Measurements from ENCODE around the gene CEND1. TPM values are rescaled to one million over a fixed set of nuclear protein-coding genes. Genes with fewer than 3 reads are reported as not detected.

The CEND1 gene
- total and polyA plus RNA-seq, 2 donors (not counting 3 experiments of a cell fraction or from before 2014, with no cell fraction given), result 0.15 to 0.40 TPM

GRCh38 chr11:778976-779954, 10.6 kb downstream of the CEND1 start:
- DNase-seq (ENCODE audit: low read depth, low spot score), result no peak
- Histone ChIP-seq H3K9me3 (replicated peaks; ENCODE audit: control insufficient read depth, insufficient read depth, low read length) (no peaks in the 10 kb centered on the region), H3K9ac (replicated peaks; ENCODE audit: extremely low read depth, insufficient read depth, low read length) (no peak overlapping the region), H3K36me3 (ENCODE audit: control insufficient read depth in 2 of 2, extremely low read depth in 1 of 2, insufficient read depth in 2 of 2, low read length in 2 of 2) (no peaks in the 10 kb centered on the region), H3K27me3 (ENCODE audit: control insufficient read depth in 2 of 2, insufficient read depth in 2 of 2, low read length in 2 of 2) (no peaks in the 10 kb centered on the region), H4K20me1 (replicated peaks; ENCODE audit: control insufficient read depth, extremely low read depth, insufficient read depth, low read length) (no peaks in the 10 kb centered on the region), H3K9me1 (replicated peaks; ENCODE audit: control insufficient read depth, extremely low read depth, insufficient read depth, low read length) (no peaks in the 10 kb centered on the region), H3K4me1 (ENCODE audit: control insufficient read depth, extremely low read depth, insufficient read depth, low read length) (peaks cover 23% of the 10 kb centered on the region), H3K4me2 (ENCODE audit: insufficient read depth, low read length) (no peak overlapping the region), H3K27ac (ENCODE audit: insufficient read depth, low read depth, low read length) (no peak overlapping the region), H2AFZ (ENCODE audit: low read depth, low read length) (no peak overlapping the region), H3K79me2 (ENCODE audit: control insufficient read depth, insufficient read depth, low read length) (peaks cover 41% of the 10 kb centered on the region), H3K4me3 (replicated peaks in 1 of 3; ENCODE audit: insufficient read depth in 1 of 3, low read depth in 1 of 3, low read length in 3 of 3) (no peak overlapping the region)
- no peak for FAIRE-seq
- dilution Hi-C loops (cut with MboI; ENCODE audit: extremely low pct_ligation_motif_present, low sequenced_read_pairs) (no loop called here), intact Hi-C loops (cut with micrococcal nuclease) (no loop called here)
- POLR2A ChIA-PET, result interaction anchor here (0.7 kb wide), 1 partner anchor 15 kb away, joined by 3 read pairs; no protein-coding TSS in a partner anchor
- CTCF ChIA-PET, result no interaction called here
- BruUV-seq (replicated peaks), result no TSS peak
- TF ChIP-seq EZH2 (IDR thresholded peaks at IDR 0.05; ENCODE audit: borderline replicate concordance, low read depth, low read length, severe bottlenecking) (no peak), FOS (IDR thresholded peaks at IDR 0.05; ENCODE audit: borderline replicate concordance, insufficient read depth, low read length) (no peak), POLR2AphosphoS5 (IDR thresholded peaks at IDR 0.05; ENCODE audit: insufficient read depth, low read depth, low read length) (no peak), MAX (IDR thresholded peaks at IDR 0.05; ENCODE audit: insufficient read depth, insufficient read length) (no peak), POLR2A (IDR thresholded peaks at IDR 0.05; ENCODE audit: low read depth, low read length) (no peak), JUN (IDR thresholded peaks at IDR 0.05; ENCODE audit: borderline replicate concordance, insufficient read depth, insufficient read length, low read depth) (no peak), MYC (IDR thresholded peaks at IDR 0.05; ENCODE audit: low read depth, low read length) (no peak), GATA2 (IDR thresholded peaks at IDR 0.05; ENCODE audit: insufficient read depth, insufficient read length, low read depth, low read length) (no peak), CTCF (IDR thresholded peaks at IDR 0.05; ENCODE audit: extremely low read depth in 1 of 2, insufficient read depth in 1 of 2, low read depth in 1 of 2, low read length in 2 of 2) (no peak)
